ENCODE measurements around the gene NPAS1. TPM values are rescaled to one million over a fixed set of nuclear protein-coding genes. Genes with fewer than 3 reads are reported as not detected.

The NPAS1 gene
- 4.9 TPM for polyA plus RNA-seq (2013, experiment 1 of 2)
- polyA plus RNA-seq (2013, experiment 2 of 2), result 4.7 TPM

- peak within 1 kb of the TSS; percentile 89 for H3K18ac ChIP-seq (ENCODE audit: low read length)
- peak within 1 kb of the TSS; percentile 91 for H3K4me2 ChIP-seq (ENCODE audit: insufficient read depth, low read length, poor library complexity, severe bottlenecking)
- WGBS, 2 donors (ENCODE audit: extremely low coverage in 2 of 2, insufficient read length in 2 of 2, insufficient replicate concordance in 1 of 2), result no CpG with 5 or more reads among the region's 58 CpGs
- H3K27ac ChIP-seq (replicated peaks; ENCODE audit: low read length), result no peak within 1 kb of the TSS
- H3K9me3 ChIP-seq (replicated peaks in 1 of 2; ENCODE audit: control insufficient read depth in 2 of 2, insufficient read depth in 1 of 2, low read depth in 1 of 2, low read length in 2 of 2), result no peaks in the 10 kb centered on the region
- H2BK15ac ChIP-seq (ENCODE audit: low read length), result peak within 1 kb of the TSS; percentile 59
- no peak within 1 kb of the TSS for H4K91ac ChIP-seq (ENCODE audit: low read depth, low read length, poor library complexity)
- no peaks in the 10 kb centered on the region for H3K79me1 ChIP-seq (ENCODE audit: low read depth, low read length)
- H3K14ac ChIP-seq (ENCODE audit: low read length), result peak within 1 kb of the TSS; percentile 71
- DNase-seq (ENCODE audit: low spot score), result no peak
- no peak within 1 kb of the TSS for H3K23ac ChIP-seq (ENCODE audit: low read depth, low read length, poor library complexity)
- H3K4me1 ChIP-seq (ENCODE audit: control insufficient read depth in 2 of 2, insufficient read depth in 1 of 2, low read depth in 1 of 2, low read length in 2 of 2), result peaks cover 11 to 18% of the 10 kb centered on the region in 2 donors
- H3K9ac ChIP-seq (ENCODE audit: low read depth, low read length, poor library complexity), result peak within 1 kb of the TSS; percentile 63
- peak within 1 kb of the TSS; percentile 22 to 79 for H3K4me3 ChIP-seq (ENCODE audit: low read length in 2 of 2)
- H4K8ac ChIP-seq (ENCODE audit: low read depth, low read length), result peak within 1 kb of the TSS; percentile 17
- peak within 1 kb of the TSS; percentile 58 for H2BK12ac ChIP-seq (ENCODE audit: low read length)
- no peaks in the 10 kb centered on the region for H3K36me3 ChIP-seq (replicated peaks in 1 of 2; ENCODE audit: control insufficient read depth in 2 of 2, insufficient read depth in 2 of 2, low read length in 2 of 2)
- H2AFZ ChIP-seq (ENCODE audit: low read length), result peak within 1 kb of the TSS; percentile 90
- H3K4ac ChIP-seq (ENCODE audit: low read length), result no peak within 1 kb of the TSS
- H2AK5ac ChIP-seq (ENCODE audit: low read depth, low read length), result peak within 1 kb of the TSS; percentile 88
- H2BK5ac ChIP-seq (ENCODE audit: low read length), result no peak within 1 kb of the TSS
- peaks cover 31 to 64% (median 49%) of the 10 kb centered on the region in 3 experiments for H3K27me3 ChIP-seq (ENCODE audit: control insufficient read depth in 3 of 3, insufficient read depth in 3 of 3, low read depth in 1 of 3, low read length in 3 of 3)
- no peak within 1 kb of the TSS for H2BK120ac ChIP-seq (ENCODE audit: low read depth, low read length)
Measured at GRCh38 chr19:47019431-47020041, at the start of gene NPAS1. NPAS1 (plus strand) TSS chr19:47019837; CDS start chr19:47021048, 1,211 bp downstream.

GRCh38 chr19:46970815-46971214, 48.8 kb upstream of the NPAS1 start:
- Histone ChIP-seq H2AFZ (ENCODE audit: low read length) (no peak overlapping the region), H3K14ac (ENCODE audit: low read length) (no peak overlapping the region), H2BK120ac (ENCODE audit: low read depth, low read length) (no peak overlapping the region), H3K79me1 (ENCODE audit: low read depth, low read length) (peaks cover 8% of the 10 kb centered on the region), H2BK5ac (ENCODE audit: low read length) (no peak overlapping the region), H4K8ac (ENCODE audit: low read depth, low read length) (no peak overlapping the region), H4K91ac (ENCODE audit: low read depth, low read length, poor library complexity) (no peak overlapping the region), H3K23ac (ENCODE audit: low read depth, low read length, poor library complexity) (no peak overlapping the region), H3K36me3 (replicated peaks in 1 of 2; ENCODE audit: control insufficient read depth in 2 of 2, insufficient read depth in 2 of 2, low read length in 2 of 2) (peaks cover 7 to 56% of the 10 kb centered on the region in 2 donors), H3K27ac (replicated peaks; ENCODE audit: low read length) (no peak overlapping the region), H3K27me3 (ENCODE audit: control insufficient read depth in 3 of 3, insufficient read depth in 3 of 3, low read depth in 1 of 3, low read length in 3 of 3) (no peaks in the 10 kb centered on the region), H3K18ac (ENCODE audit: low read length) (no peak overlapping the region), H3K4me3 (ENCODE audit: low read length in 2 of 2) (no peak overlapping the region), H3K4me2 (ENCODE audit: insufficient read depth, low read length, poor library complexity, severe bottlenecking) (no peak overlapping the region), H2BK12ac (ENCODE audit: low read length) (no peak overlapping the region), H3K4ac (ENCODE audit: low read length) (no peak overlapping the region), H3K4me1 (ENCODE audit: control insufficient read depth in 2 of 2, insufficient read depth in 1 of 2, low read depth in 1 of 2, low read length in 2 of 2) (peaks cover 7 to 18% of the 10 kb centered on the region in 2 donors), H3K9me3 (replicated peaks in 1 of 2; ENCODE audit: control insufficient read depth in 2 of 2, insufficient read depth in 1 of 2, low read depth in 1 of 2, low read length in 2 of 2) (peaks cover 0 to 2% of the 10 kb centered on the region in 2 donors), H2AK5ac (ENCODE audit: low read depth, low read length) (no peak overlapping the region), H3K9ac (ENCODE audit: low read depth, low read length, poor library complexity) (no peak overlapping the region), H2BK15ac (ENCODE audit: low read length) (no peak overlapping the region)
- no CpG with 5 or more reads among the region's 9 CpGs for WGBS, 2 donors (ENCODE audit: extremely low coverage in 2 of 2, insufficient read length in 2 of 2, insufficient replicate concordance in 1 of 2)
- DNase-seq (ENCODE audit: low spot score), result no peak

- Histone ChIP-seq H2BK5ac (ENCODE audit: low read length) (no peak overlapping the region), H3K18ac (ENCODE audit: low read length) (no peak overlapping the region), H3K4ac (ENCODE audit: low read length) (no peak overlapping the region), H2AFZ (ENCODE audit: low read length) (no peak overlapping the region), H2BK120ac (ENCODE audit: low read depth, low read length) (no peak overlapping the region), H3K4me1 (ENCODE audit: control insufficient read depth in 2 of 2, insufficient read depth in 1 of 2, low read depth in 1 of 2, low read length in 2 of 2) (peaks cover 20 to 25% of the 10 kb centered on the region in 2 donors), H3K4me2 (ENCODE audit: insufficient read depth, low read length, poor library complexity, severe bottlenecking) (no peak overlapping the region), H4K91ac (ENCODE audit: low read depth, low read length, poor library complexity) (no peak overlapping the region), H2AK5ac (ENCODE audit: low read depth, low read length) (no peak overlapping the region), H3K9ac (ENCODE audit: low read depth, low read length, poor library complexity) (no peak overlapping the region), H4K8ac (ENCODE audit: low read depth, low read length) (no peak overlapping the region), H3K27ac (replicated peaks; ENCODE audit: low read length) (no peak overlapping the region), H3K36me3 (replicated peaks in 1 of 2; ENCODE audit: control insufficient read depth in 2 of 2, insufficient read depth in 2 of 2, low read length in 2 of 2) (peaks cover 4 to 47% of the 10 kb centered on the region in 2 donors), H3K14ac (ENCODE audit: low read length) (no peak overlapping the region), H3K79me1 (ENCODE audit: low read depth, low read length) (peaks cover 7% of the 10 kb centered on the region), H3K9me3 (replicated peaks in 1 of 2; ENCODE audit: control insufficient read depth in 2 of 2, insufficient read depth in 1 of 2, low read depth in 1 of 2, low read length in 2 of 2) (peaks cover 0 to 2% of the 10 kb centered on the region in 2 donors), H2BK12ac (ENCODE audit: low read length) (no peak overlapping the region), H2BK15ac (ENCODE audit: low read length) (no peak overlapping the region), H3K4me3 (ENCODE audit: low read length in 2 of 2) (no peak overlapping the region), H3K27me3 (ENCODE audit: control insufficient read depth in 3 of 3, insufficient read depth in 3 of 3, low read depth in 1 of 3, low read length in 3 of 3) (no peaks in the 10 kb centered on the region), H3K23ac (ENCODE audit: low read depth, low read length, poor library complexity) (no peak overlapping the region)
- no CpG with 5 or more reads among the region's 7 CpGs for WGBS, 2 donors (ENCODE audit: extremely low coverage in 2 of 2, insufficient read length in 2 of 2, insufficient replicate concordance in 1 of 2)
- no peak for DNase-seq (ENCODE audit: low spot score)
Measured at GRCh38 chr19:46972311-46972710, 47.3 kb upstream of the NPAS1 start.

- Histone ChIP-seq H4K8ac (ENCODE audit: low read depth, low read length) (no peak overlapping the region), H2AK5ac (ENCODE audit: low read depth, low read length) (peak overlapping the region; percentile 13), H3K27ac (replicated peaks; ENCODE audit: low read length) (peak overlapping the region; percentile 14), H3K4me3 (ENCODE audit: low read length in 2 of 2) (no peak overlapping the region), H3K14ac (ENCODE audit: low read length) (no peak overlapping the region), H4K91ac (ENCODE audit: low read depth, low read length, poor library complexity) (no peak overlapping the region), H2BK15ac (ENCODE audit: low read length) (no peak overlapping the region), H2AFZ (ENCODE audit: low read length) (no peak overlapping the region), H3K9me3 (replicated peaks in 1 of 2; ENCODE audit: control insufficient read depth in 2 of 2, insufficient read depth in 1 of 2, low read depth in 1 of 2, low read length in 2 of 2) (peaks cover 0 to 2% of the 10 kb centered on the region in 2 donors), H3K4me2 (ENCODE audit: insufficient read depth, low read length, poor library complexity, severe bottlenecking) (no peak overlapping the region), H3K18ac (ENCODE audit: low read length) (no peak overlapping the region), H2BK120ac (ENCODE audit: low read depth, low read length) (no peak overlapping the region), H3K4me1 (ENCODE audit: control insufficient read depth in 2 of 2, insufficient read depth in 1 of 2, low read depth in 1 of 2, low read length in 2 of 2) (peaks cover 29 to 43% of the 10 kb centered on the region in 2 donors), H3K36me3 (replicated peaks in 1 of 2; ENCODE audit: control insufficient read depth in 2 of 2, insufficient read depth in 2 of 2, low read length in 2 of 2) (peaks cover 4 to 32% of the 10 kb centered on the region in 2 donors), H2BK5ac (ENCODE audit: low read length) (no peak overlapping the region), H3K27me3 (ENCODE audit: control insufficient read depth in 3 of 3, insufficient read depth in 3 of 3, low read depth in 1 of 3, low read length in 3 of 3) (no peaks in the 10 kb centered on the region), H2BK12ac (ENCODE audit: low read length) (no peak overlapping the region), H3K23ac (ENCODE audit: low read depth, low read length, poor library complexity) (no peak overlapping the region), H3K79me1 (ENCODE audit: low read depth, low read length) (peaks cover 16% of the 10 kb centered on the region), H3K9ac (ENCODE audit: low read depth, low read length, poor library complexity) (no peak overlapping the region), H3K4ac (ENCODE audit: low read length) (no peak overlapping the region)
- no CpG with 5 or more reads among the region's 4 CpGs for WGBS, 2 donors (ENCODE audit: extremely low coverage in 2 of 2, insufficient read length in 2 of 2, insufficient replicate concordance in 1 of 2)
- no peak for DNase-seq (ENCODE audit: low spot score)
Measured at GRCh38 chr19:46974181-46974580, 45.5 kb upstream of the NPAS1 start.

Data from neuronal stem cell (in vitro differentiated cells).